ENCODE measurements around the gene NALCN. TPM values are rescaled to one million over a fixed set of nuclear protein-coding genes. Genes with fewer than 3 reads are reported as not detected.

The NALCN gene
- total and polyA plus RNA-seq, 2 experiments from 2014 or later: 0.33 to 0.57 TPM

- 77% methylated on average over 5 of the region's 5 CpGs for WGBS (ENCODE audit: low lambda C conversion rate, missing lambda C conversion rate)
- H3K9me2 ChIP-seq (replicated peaks; ENCODE audit: insufficient read depth): no peaks in the 10 kb centered on the region
- H3K27me3 ChIP-seq: no peaks in the 10 kb centered on the region
- no peak overlapping the region for H3K4me3 ChIP-seq
- H4K20me1 ChIP-seq (ENCODE audit: insufficient read depth, poor library complexity, severe bottlenecking): no peaks in the 10 kb centered on the region
- H3K9me3 ChIP-seq (ENCODE audit: low read depth): no peaks in the 10 kb centered on the region
- no peaks in the 10 kb centered on the region for H3K36me3 ChIP-seq (replicated peaks; ENCODE audit: insufficient read depth, low read depth)
- no peak overlapping the region for H3K27ac ChIP-seq
- DNase-seq (ENCODE audit: low spot score): peak; percentile 73
- no peaks in the 10 kb centered on the region for H3K4me1 ChIP-seq (ENCODE audit: insufficient read depth)
- H3K79me2 ChIP-seq: no peaks in the 10 kb centered on the region
- no peak overlapping the region for H2AFZ ChIP-seq
- TF ChIP-seq, protein P1, sequence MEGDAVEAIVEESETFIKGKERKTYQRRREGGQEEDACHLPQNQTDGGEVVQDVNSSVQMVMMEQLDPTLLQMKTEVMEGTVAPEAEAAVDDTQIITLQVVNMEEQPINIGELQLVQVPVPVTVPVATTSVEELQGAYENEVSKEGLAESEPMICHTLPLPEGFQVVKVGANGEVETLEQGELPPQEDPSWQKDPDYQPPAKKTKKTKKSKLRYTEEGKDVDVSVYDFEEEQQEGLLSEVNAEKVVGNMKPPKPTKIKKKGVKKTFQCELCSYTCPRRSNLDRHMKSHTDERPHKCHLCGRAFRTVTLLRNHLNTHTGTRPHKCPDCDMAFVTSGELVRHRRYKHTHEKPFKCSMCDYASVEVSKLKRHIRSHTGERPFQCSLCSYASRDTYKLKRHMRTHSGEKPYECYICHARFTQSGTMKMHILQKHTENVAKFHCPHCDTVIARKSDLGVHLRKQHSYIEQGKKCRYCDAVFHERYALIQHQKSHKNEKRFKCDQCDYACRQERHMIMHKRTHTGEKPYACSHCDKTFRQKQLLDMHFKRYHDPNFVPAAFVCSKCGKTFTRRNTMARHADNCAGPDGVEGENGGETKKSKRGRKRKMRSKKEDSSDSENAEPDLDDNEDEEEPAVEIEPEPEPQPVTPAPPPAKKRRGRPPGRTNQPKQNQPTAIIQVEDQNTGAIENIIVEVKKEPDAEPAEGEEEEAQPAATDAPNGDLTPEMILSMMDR (IDR thresholded peaks at IDR 0.05; ENCODE audit: poor library complexity): peak; percentile 92
- TF ChIP-seq EZH2phosphoT487 (IDR thresholded peaks at IDR 0.05; ENCODE audit: low read depth, severe bottlenecking, unreplicated experiment) (no peak), EZH2 (IDR thresholded peaks at IDR 0.05; ENCODE audit: borderline replicate concordance) (no peak)
- H3K4me2 ChIP-seq: no peak overlapping the region
Measured at GRCh38 chr13:101127741-101128353, 288.5 kb downstream of the NALCN start.

GRCh38 chr13:101123028-101123427 is 293.3 kb downstream of the NALCN start:
- Histone ChIP-seq H2AFZ (no peak overlapping the region), H3K9me2 (replicated peaks; ENCODE audit: insufficient read depth) (no peaks in the 10 kb centered on the region), H4K20me1 (ENCODE audit: insufficient read depth, poor library complexity, severe bottlenecking) (no peaks in the 10 kb centered on the region), H3K36me3 (replicated peaks; ENCODE audit: insufficient read depth, low read depth) (no peaks in the 10 kb centered on the region), H3K9me3 (ENCODE audit: low read depth) (no peaks in the 10 kb centered on the region), H3K27ac (no peak overlapping the region), H3K27me3 (no peaks in the 10 kb centered on the region), H3K4me3 (no peak overlapping the region), H3K79me2 (no peaks in the 10 kb centered on the region), H3K4me1 (ENCODE audit: insufficient read depth) (no peaks in the 10 kb centered on the region), H3K4me2 (no peak overlapping the region)
- WGBS (ENCODE audit: low lambda C conversion rate, missing lambda C conversion rate): 78% methylated on average over 1 of the region's 1 CpG
- TF ChIP-seq EZH2phosphoT487 (IDR thresholded peaks at IDR 0.05; ENCODE audit: low read depth, severe bottlenecking, unreplicated experiment): no peak
- TF ChIP-seq, protein P1 (IDR thresholded peaks at IDR 0.05; ENCODE audit: poor library complexity): no peak
- no peak for TF ChIP-seq EZH2 (IDR thresholded peaks at IDR 0.05; ENCODE audit: borderline replicate concordance)
- no peak for DNase-seq (ENCODE audit: low spot score)

GRCh38 chr13:101121608-101122007 is 294.7 kb downstream of the NALCN start:
- Histone ChIP-seq H3K79me2 (no peaks in the 10 kb centered on the region), H3K36me3 (replicated peaks; ENCODE audit: insufficient read depth, low read depth) (no peaks in the 10 kb centered on the region), H3K9me2 (replicated peaks; ENCODE audit: insufficient read depth) (no peaks in the 10 kb centered on the region), H3K4me1 (ENCODE audit: insufficient read depth) (no peaks in the 10 kb centered on the region), H3K27me3 (peaks cover 6% of the 10 kb centered on the region), H3K27ac (no peak overlapping the region), H2AFZ (no peak overlapping the region), H3K4me3 (no peak overlapping the region), H3K4me2 (no peak overlapping the region), H4K20me1 (ENCODE audit: insufficient read depth, poor library complexity, severe bottlenecking) (no peaks in the 10 kb centered on the region), H3K9me3 (ENCODE audit: low read depth) (no peaks in the 10 kb centered on the region)
- DNase-seq (ENCODE audit: low spot score): no peak
- 65% methylated on average over 4 of the region's 4 CpGs for WGBS (ENCODE audit: low lambda C conversion rate, missing lambda C conversion rate)
- TF ChIP-seq, protein P1 (IDR thresholded peaks at IDR 0.05; ENCODE audit: poor library complexity): no peak

- Histone ChIP-seq H3K9me2 (replicated peaks; ENCODE audit: insufficient read depth) (no peaks in the 10 kb centered on the region), H3K4me3 (no peak overlapping the region), H3K36me3 (replicated peaks; ENCODE audit: insufficient read depth, low read depth) (no peaks in the 10 kb centered on the region), H2AFZ (no peak overlapping the region), H3K79me2 (no peaks in the 10 kb centered on the region), H3K27ac (no peak overlapping the region), H3K4me1 (ENCODE audit: insufficient read depth) (no peaks in the 10 kb centered on the region), H3K9me3 (ENCODE audit: low read depth) (no peaks in the 10 kb centered on the region), H4K20me1 (ENCODE audit: insufficient read depth, poor library complexity, severe bottlenecking) (no peaks in the 10 kb centered on the region), H3K4me2 (no peak overlapping the region), H3K27me3 (peaks cover 6% of the 10 kb centered on the region)
- no peak for TF ChIP-seq EZH2 (IDR thresholded peaks at IDR 0.05; ENCODE audit: borderline replicate concordance)
- no peak for TF ChIP-seq EZH2phosphoT487 (IDR thresholded peaks at IDR 0.05; ENCODE audit: low read depth, severe bottlenecking, unreplicated experiment)
- TF ChIP-seq, protein P1 (IDR thresholded peaks at IDR 0.05; ENCODE audit: poor library complexity): no peak
- 85% methylated on average over 2 of the region's 2 CpGs for WGBS (ENCODE audit: low lambda C conversion rate, missing lambda C conversion rate)
- no peak for DNase-seq (ENCODE audit: low spot score)
Measured at GRCh38 chr13:101120007-101120406, 296.3 kb downstream of the NALCN start.

Data from hepatocyte (in vitro differentiated cells).